Fibroblast of lung (primary cell): ENCODE data around the gene TET1. TPM values are rescaled to one million over a fixed set of nuclear protein-coding genes. Genes with fewer than 3 reads are reported as not detected.

Source experiments
- DNase-seq, 2 donors: peaks; one replicate each; pipeline versions ENCODE4 v3.0.0 to v3.0.0-alpha.2; 2010; ENCODE audit warnings: low read depth in 2 of 2
- H2AFZ ChIP-seq: 2 replicates; pipeline ENCODE4 v1.5.1; 2012; ENCODE audit warnings: low read length, control low read depth, inconsistent platforms
- H3K27ac ChIP-seq: 2 replicates; pipeline ENCODE4 v1.5.1; 2011; ENCODE audit warnings: low read length, control low read depth; ENCODE audit not compliant: insufficient read depth
- H3K27me3 ChIP-seq: 2 replicates; pipeline ENCODE4 v1.5.1; 2011; ENCODE audit warnings: mild to moderate bottlenecking, low read length; ENCODE audit not compliant: control insufficient read depth, insufficient read depth
- H3K36me3 ChIP-seq: 2 replicates; pipeline ENCODE4 v1.5.1; 2011; ENCODE audit warnings: low read length; ENCODE audit not compliant: control insufficient read depth, insufficient read depth
- H3K4me1 ChIP-seq: 2 replicates; pipeline ENCODE4 v1.5.1; 2011; ENCODE audit warnings: low read length; ENCODE audit not compliant: control insufficient read depth, insufficient read depth; ENCODE audit errors: extremely low read depth
- H3K4me2 ChIP-seq: 2 replicates; pipeline ENCODE4 v1.5.1; 2011; ENCODE audit warnings: low read length, control low read depth; ENCODE audit not compliant: insufficient read depth; ENCODE audit errors: extremely low read depth
- H3K4me3 ChIP-seq, 4 experiments: fragments of 200-600 bp in 1 of 4; sonication (generic) in 1 of 4; replicated peaks in 1 of 4; 2 replicates each; pipeline ENCODE4 v1.5.1; 2011 to 2016; ENCODE audit warnings: low read length in 4 of 4, low read depth in 3 of 4, mild to moderate bottlenecking in 3 of 4, control low read depth in 2 of 4, inconsistent platforms in 1 of 4, mixed read lengths in 1 of 4; ENCODE audit not compliant: insufficient read depth in 1 of 4; ENCODE audit errors: control extremely low read depth in 1 of 4
- H3K79me2 ChIP-seq: 2 replicates; pipeline ENCODE4 v1.5.1; 2012; ENCODE audit warnings: mild to moderate bottlenecking, low read length, inconsistent platforms; ENCODE audit not compliant: control insufficient read depth, insufficient read depth
- H3K9ac ChIP-seq: 2 replicates; pipeline ENCODE4 v1.5.1; 2011; ENCODE audit warnings: mild to moderate bottlenecking, low read length, control low read depth; ENCODE audit not compliant: insufficient read depth
- H3K9me3 ChIP-seq: 2 replicates; pipeline ENCODE4 v1.5.1; 2012; ENCODE audit warnings: low read depth, low read length; ENCODE audit not compliant: control insufficient read depth, insufficient read depth
- H4K20me1 ChIP-seq: 2 replicates; pipeline ENCODE4 v1.5.1; 2011; ENCODE audit warnings: low read length; ENCODE audit not compliant: control insufficient read depth, insufficient read depth; ENCODE audit errors: extremely low read depth
- CTCF ChIP-seq, 2 donors: IDR thresholded peaks in 1 of 2; conservative IDR thresholded peaks in 1 of 2; 1 replicate in 1 of 2; 2 replicates in 1 of 2; pipeline ENCODE4 v1.5.1; 2011 to 2012; ENCODE audit warnings: low read length in 2 of 2, control low read depth in 1 of 2, inconsistent platforms in 1 of 2, low read depth in 1 of 2, mild to moderate bottlenecking in 1 of 2
- EZH2 ChIP-seq: IDR thresholded peaks from 2 replicates; pipeline ENCODE4 v1.5.1; 2012; ENCODE audit warnings: low read length, control low read depth, mild to moderate bottlenecking; ENCODE audit errors: missing control alignments
- polyA plus RNA-seq, 2 donors: library from polyadenylated mRNA; depleted of rRNA in 1 of 2; stranded (reverse) in 1 of 2; unstranded in 1 of 2; fragments of >200 nt; gene quantifications; 2 replicates each; pipeline ENCODE4 v1.2.1, GENCODE V29; 2011 to 2012; ENCODE audit warnings: missing spikeins in 1 of 2
- total RNA-seq: library from RNA; depleted of rRNA; stranded (reverse); fragments of >200 nt; gene quantifications from 2 replicates; pipeline ENCODE4 v1.2.1, GENCODE V29; 2014

TET1 gene
- total and polyA plus RNA-seq, 2 donors (not counting 1 experiment from before 2014, with no cell fraction given): 3.3 to 4.7 TPM

GRCh38 chr10:68558478-68558877 lies 1.7 kb upstream of the TET1 start:
- Histone ChIP-seq H3K36me3 (no peaks in the 10 kb centered on the region), H3K79me2 (peaks cover 19% of the 10 kb centered on the region), H3K9me3 (no peaks in the 10 kb centered on the region), H3K4me3 (no peak overlapping the region), H3K9ac (no peak overlapping the region), H3K27ac (no peak overlapping the region), H4K20me1 (no peaks in the 10 kb centered on the region), H3K4me1 (peaks cover 4% of the 10 kb centered on the region), H2AFZ (no peak overlapping the region), H3K27me3 (no peaks in the 10 kb centered on the region), H3K4me2 (no peak overlapping the region)
- DNase-seq: no peak
- TF ChIP-seq EZH2 (no peak), CTCF (conservative IDR thresholded peaks at IDR 0.05 in 1 of 2, IDR thresholded peaks at IDR 0.05 in 1 of 2; ENCODE audit: low read depth in 1 of 2, low read length in 2 of 2) (no peak)

GRCh38 chr10:68559251-68559650 lies 886 bp upstream of the TET1 start:
- Histone ChIP-seq H3K9ac (no peak overlapping the region), H3K27me3 (no peaks in the 10 kb centered on the region), H3K9me3 (no peaks in the 10 kb centered on the region), H3K4me2 (peak overlapping the region; percentile 85), H4K20me1 (no peaks in the 10 kb centered on the region), H3K79me2 (peaks cover 19% of the 10 kb centered on the region), H3K27ac (no peak overlapping the region), H3K36me3 (no peaks in the 10 kb centered on the region), H3K4me3 (peak overlapping the region in 1 of 4 experiments; percentile 95), H2AFZ (no peak overlapping the region), H3K4me1 (peaks cover 4% of the 10 kb centered on the region)
- TF ChIP-seq CTCF (conservative IDR thresholded peaks at IDR 0.05 in 1 of 2, IDR thresholded peaks at IDR 0.05 in 1 of 2; ENCODE audit: low read depth in 1 of 2, low read length in 2 of 2) (no peak), EZH2 (no peak)
- peak; percentile 7 to 21 for DNase-seq

GRCh38 chr10:68559841-68560185 lies 324 bp upstream of the TET1 start:
- TF ChIP-seq EZH2 (no peak), CTCF (conservative IDR thresholded peaks at IDR 0.05 in 1 of 2, IDR thresholded peaks at IDR 0.05 in 1 of 2; ENCODE audit: low read depth in 1 of 2, low read length in 2 of 2) (no peak)

More at GRCh38 chr10:68559841-68560185, 324 bp upstream of the TET1 start:
- DNase-seq: no peak
- no peaks in the 10 kb centered on the region for H3K9me3 ChIP-seq
- peak overlapping the region; percentile 69 for H2AFZ ChIP-seq
- peak overlapping the region; percentile 85 for H3K4me2 ChIP-seq
- H3K4me1 ChIP-seq: peaks cover 4% of the 10 kb centered on the region
- H3K4me3 ChIP-seq: peak overlapping the region; percentile 80 to 95 (median 91)
- H4K20me1 ChIP-seq: no peaks in the 10 kb centered on the region
- no peaks in the 10 kb centered on the region for H3K36me3 ChIP-seq
- H3K27ac ChIP-seq: no peak overlapping the region
- no peak overlapping the region for H3K9ac ChIP-seq
- H3K79me2 ChIP-seq: peaks cover 24% of the 10 kb centered on the region
- H3K27me3 ChIP-seq: no peaks in the 10 kb centered on the region
